ENCODE data around the gene PRR5L.

The PRR5L gene

GRCh38 chr11:36374726-36375125 lies 78.6 kb downstream of the PRR5L start:
- no peaks in the 10 kb centered on the region for H3K9me3 ChIP-seq (ENCODE audit: control insufficient read depth in 1 of 2, low read length in 2 of 2)
- H3K4me3 ChIP-seq (ENCODE audit: low read depth in 1 of 2, low read length in 2 of 2): no peak overlapping the region
- peaks cover 0 to 6% of the 10 kb centered on the region in 2 donors for H3K27me3 ChIP-seq (ENCODE audit: control insufficient read depth in 1 of 2, insufficient read depth in 2 of 2, low read length in 2 of 2)
- no peak overlapping the region for H3K27ac ChIP-seq (ENCODE audit: low read depth, low read length)
- H3K36me3 ChIP-seq (ENCODE audit: control insufficient read depth in 1 of 2, insufficient read depth in 2 of 2, low read length in 2 of 2): no peaks in the 10 kb centered on the region
- H3K4me1 ChIP-seq (ENCODE audit: control insufficient read depth in 1 of 2, insufficient read depth in 2 of 2, low read length in 2 of 2): peaks cover 27 to 38% of the 10 kb centered on the region in 2 donors
- H3K9ac ChIP-seq (ENCODE audit: low read depth in 1 of 2, low read length in 2 of 2): no peak overlapping the region

DNA sequence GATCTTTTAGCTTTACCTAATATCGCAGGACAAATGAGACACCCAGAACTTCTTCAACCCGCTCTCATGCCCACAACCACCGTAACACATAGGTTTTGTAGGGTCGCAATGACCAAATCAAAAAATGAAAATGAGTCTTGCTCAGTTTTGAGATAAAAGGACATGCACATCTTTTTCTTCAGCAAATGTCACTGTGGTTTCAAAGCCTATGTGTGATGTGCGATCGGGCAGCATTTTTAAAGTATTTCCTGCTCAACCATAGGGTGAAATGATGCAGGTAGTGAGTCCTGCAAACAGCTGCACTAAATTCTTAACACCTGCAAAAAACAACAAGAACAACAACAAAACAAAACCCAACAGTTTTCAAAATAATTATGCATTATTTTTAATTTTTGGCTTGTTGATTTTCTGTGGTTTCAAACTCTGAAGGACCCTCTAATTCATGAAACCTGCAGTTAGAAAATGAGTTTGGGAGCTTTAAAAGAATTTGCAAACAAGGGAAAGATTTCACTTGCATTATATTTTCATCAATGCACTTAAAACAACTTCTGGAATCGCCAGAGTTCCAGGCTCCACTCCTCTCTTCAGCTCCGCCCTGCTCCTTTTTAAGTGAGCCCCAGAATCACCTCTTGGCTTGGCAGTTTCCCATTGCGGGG lies 79.4 kb downstream of the PRR5L start:
- H3K9me3 ChIP-seq (ENCODE audit: control insufficient read depth in 1 of 2, low read length in 2 of 2): no peaks in the 10 kb centered on the region
- no peak overlapping the region for H3K27ac ChIP-seq (ENCODE audit: low read depth, low read length)
- peaks cover 27 to 43% of the 10 kb centered on the region in 2 donors for H3K4me1 ChIP-seq (ENCODE audit: control insufficient read depth in 1 of 2, insufficient read depth in 2 of 2, low read length in 2 of 2)
- peaks cover 0 to 6% of the 10 kb centered on the region in 2 donors for H3K27me3 ChIP-seq (ENCODE audit: control insufficient read depth in 1 of 2, insufficient read depth in 2 of 2, low read length in 2 of 2)
- H3K36me3 ChIP-seq (ENCODE audit: control insufficient read depth in 1 of 2, insufficient read depth in 2 of 2, low read length in 2 of 2): no peaks in the 10 kb centered on the region
- H3K9ac ChIP-seq (ENCODE audit: low read depth in 1 of 2, low read length in 2 of 2): no peak overlapping the region
- H3K4me3 ChIP-seq (ENCODE audit: low read depth in 1 of 2, low read length in 2 of 2): peak overlapping the region; percentile 84 to 92

GRCh38 chr11:36376009-36376887 lies 80.2 kb downstream of the PRR5L start:
- H3K27me3 ChIP-seq (ENCODE audit: control insufficient read depth in 1 of 2, insufficient read depth in 2 of 2, low read length in 2 of 2): peaks cover 0 to 6% of the 10 kb centered on the region in 2 donors
- H3K36me3 ChIP-seq (ENCODE audit: control insufficient read depth in 1 of 2, insufficient read depth in 2 of 2, low read length in 2 of 2): no peaks in the 10 kb centered on the region
- H3K4me1 ChIP-seq (ENCODE audit: control insufficient read depth in 1 of 2, insufficient read depth in 2 of 2, low read length in 2 of 2): peaks cover 26 to 41% of the 10 kb centered on the region in 2 donors
- no peaks in the 10 kb centered on the region for H3K9me3 ChIP-seq (ENCODE audit: control insufficient read depth in 1 of 2, low read length in 2 of 2)
- peak overlapping the region; percentile 67 to 73 for H3K9ac ChIP-seq (ENCODE audit: low read depth in 1 of 2, low read length in 2 of 2)
- peak overlapping the region; percentile 84 to 92 for H3K4me3 ChIP-seq (ENCODE audit: low read depth in 1 of 2, low read length in 2 of 2)
- H3K27ac ChIP-seq (ENCODE audit: low read depth, low read length): no peak overlapping the region

DNA sequence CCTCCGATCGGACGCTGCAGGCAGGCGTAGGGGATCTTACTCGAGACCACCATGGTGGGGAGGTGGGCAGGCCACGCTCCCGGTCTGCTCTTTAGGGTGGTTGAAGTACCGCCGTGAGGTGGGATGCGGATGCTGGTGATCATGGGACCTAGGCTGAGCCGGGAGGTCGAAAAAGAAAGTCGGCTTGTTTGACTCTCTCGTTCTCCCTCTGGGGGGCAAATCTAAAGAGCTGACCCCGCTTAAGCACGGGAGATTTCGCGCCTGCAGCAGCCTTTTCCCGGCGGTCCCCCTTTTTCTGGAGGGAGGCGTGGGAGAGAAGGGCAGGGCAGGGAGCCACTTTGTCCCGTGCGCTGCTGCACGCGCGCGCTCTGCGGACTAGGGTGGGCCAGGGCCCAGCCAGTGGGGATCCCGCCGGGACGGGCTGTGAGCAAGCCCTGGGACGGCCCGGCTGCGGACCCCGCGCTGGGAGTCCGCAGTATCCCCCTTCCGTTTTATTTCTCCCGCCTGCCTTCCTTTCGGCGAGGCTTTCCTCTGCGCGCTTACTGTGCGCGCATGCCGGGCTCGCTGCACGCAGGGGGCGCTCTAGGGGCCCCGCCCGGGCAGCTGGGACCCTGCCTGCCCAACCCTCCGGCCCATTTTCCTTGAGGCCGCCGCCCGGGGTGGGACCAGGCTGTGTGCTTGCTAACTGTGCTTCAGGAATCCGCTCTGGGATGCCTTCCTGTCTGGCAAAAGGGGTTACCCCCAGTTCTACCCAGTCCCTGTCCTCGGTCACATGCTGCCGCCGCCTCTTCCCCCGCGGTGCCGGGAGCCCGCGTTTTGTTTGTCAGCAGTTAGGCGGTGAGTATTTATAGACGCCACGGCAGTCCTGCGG lies 81.0 kb downstream of the PRR5L start:
- H3K9ac ChIP-seq (ENCODE audit: low read depth in 1 of 2, low read length in 2 of 2): peak overlapping the region; percentile 67 to 73
- H3K27me3 ChIP-seq (ENCODE audit: control insufficient read depth in 1 of 2, insufficient read depth in 2 of 2, low read length in 2 of 2): peaks cover 0 to 6% of the 10 kb centered on the region in 2 donors
- peaks cover 18 to 36% of the 10 kb centered on the region in 2 donors for H3K4me1 ChIP-seq (ENCODE audit: control insufficient read depth in 1 of 2, insufficient read depth in 2 of 2, low read length in 2 of 2)
- peak overlapping the region; percentile 84 to 92 for H3K4me3 ChIP-seq (ENCODE audit: low read depth in 1 of 2, low read length in 2 of 2)
- H3K27ac ChIP-seq (ENCODE audit: low read depth, low read length): no peak overlapping the region
- no peaks in the 10 kb centered on the region for H3K9me3 ChIP-seq (ENCODE audit: control insufficient read depth in 1 of 2, low read length in 2 of 2)
- H3K36me3 ChIP-seq (ENCODE audit: control insufficient read depth in 1 of 2, insufficient read depth in 2 of 2, low read length in 2 of 2): peaks cover 0 to 1% of the 10 kb centered on the region in 2 donors

DNA sequence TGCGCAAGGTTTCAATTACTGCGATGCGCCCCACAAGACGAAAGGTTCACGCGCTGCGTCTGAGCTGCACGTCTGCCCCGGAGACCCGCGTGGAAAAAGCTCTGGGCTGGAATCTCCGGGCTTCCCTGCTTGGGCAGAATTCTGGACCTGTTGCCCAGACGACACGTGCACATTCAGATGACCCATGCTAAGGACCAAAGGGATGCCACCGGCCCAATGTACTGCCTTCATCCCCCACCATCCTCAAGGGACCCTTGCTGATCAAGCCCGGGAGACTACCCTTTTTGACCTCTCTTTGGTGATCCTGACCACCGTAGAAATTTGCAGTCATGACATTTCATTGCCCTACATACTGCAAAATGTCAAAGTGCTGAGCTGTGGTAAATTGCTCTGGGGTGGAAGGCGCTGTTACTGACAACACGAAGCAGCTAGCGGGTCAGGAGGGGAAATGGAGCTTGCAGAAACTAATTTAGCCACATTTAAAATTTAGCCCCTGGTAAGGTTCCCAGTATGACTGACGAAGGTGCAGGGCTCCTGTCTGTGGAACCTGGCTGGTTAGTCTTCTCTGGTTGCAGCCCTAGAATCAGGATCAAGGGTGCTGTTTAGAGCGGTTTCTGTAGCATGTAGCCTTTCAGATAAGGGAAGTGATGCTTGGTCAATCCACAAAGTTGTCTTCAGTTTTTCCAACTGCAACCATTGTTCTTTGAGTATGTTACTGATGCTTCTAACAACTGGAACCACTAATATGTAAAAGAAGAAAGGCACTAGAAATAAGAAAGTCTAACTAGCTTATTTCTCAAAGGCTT lies 81.9 kb downstream of the PRR5L start:
- Histone ChIP-seq H3K27ac (ENCODE audit: low read depth, low read length) (no peak overlapping the region), H3K27me3 (ENCODE audit: control insufficient read depth in 1 of 2, insufficient read depth in 2 of 2, low read length in 2 of 2) (peaks cover 0 to 6% of the 10 kb centered on the region in 2 donors), H3K4me3 (ENCODE audit: low read depth in 1 of 2, low read length in 2 of 2) (peak overlapping the region; percentile 84 to 92), H3K9me3 (ENCODE audit: control insufficient read depth in 1 of 2, low read length in 2 of 2) (no peaks in the 10 kb centered on the region), H3K9ac (ENCODE audit: low read depth in 1 of 2, low read length in 2 of 2) (peak overlapping the region; percentile 67 to 73), H3K4me1 (ENCODE audit: control insufficient read depth in 1 of 2, insufficient read depth in 2 of 2, low read length in 2 of 2) (peaks cover 10 to 27% of the 10 kb centered on the region in 2 donors), H3K36me3 (ENCODE audit: control insufficient read depth in 1 of 2, insufficient read depth in 2 of 2, low read length in 2 of 2) (peaks cover 0 to 5% of the 10 kb centered on the region in 2 donors)

GRCh38 chr11:36379653-36380052 lies 83.6 kb downstream of the PRR5L start:
- Histone ChIP-seq H3K4me3 (ENCODE audit: low read depth in 1 of 2, low read length in 2 of 2) (no peak overlapping the region), H3K36me3 (ENCODE audit: control insufficient read depth in 1 of 2, insufficient read depth in 2 of 2, low read length in 2 of 2) (peaks cover 0 to 5% of the 10 kb centered on the region in 2 donors), H3K9ac (ENCODE audit: low read depth in 1 of 2, low read length in 2 of 2) (no peak overlapping the region), H3K9me3 (ENCODE audit: control insufficient read depth in 1 of 2, low read length in 2 of 2) (no peaks in the 10 kb centered on the region), H3K4me1 (ENCODE audit: control insufficient read depth in 1 of 2, insufficient read depth in 2 of 2, low read length in 2 of 2) (peaks cover 10 to 20% of the 10 kb centered on the region in 2 donors), H3K27me3 (ENCODE audit: control insufficient read depth in 1 of 2, insufficient read depth in 2 of 2, low read length in 2 of 2) (peaks cover 0 to 6% of the 10 kb centered on the region in 2 donors), H3K27ac (ENCODE audit: low read depth, low read length) (no peak overlapping the region)

DNA sequence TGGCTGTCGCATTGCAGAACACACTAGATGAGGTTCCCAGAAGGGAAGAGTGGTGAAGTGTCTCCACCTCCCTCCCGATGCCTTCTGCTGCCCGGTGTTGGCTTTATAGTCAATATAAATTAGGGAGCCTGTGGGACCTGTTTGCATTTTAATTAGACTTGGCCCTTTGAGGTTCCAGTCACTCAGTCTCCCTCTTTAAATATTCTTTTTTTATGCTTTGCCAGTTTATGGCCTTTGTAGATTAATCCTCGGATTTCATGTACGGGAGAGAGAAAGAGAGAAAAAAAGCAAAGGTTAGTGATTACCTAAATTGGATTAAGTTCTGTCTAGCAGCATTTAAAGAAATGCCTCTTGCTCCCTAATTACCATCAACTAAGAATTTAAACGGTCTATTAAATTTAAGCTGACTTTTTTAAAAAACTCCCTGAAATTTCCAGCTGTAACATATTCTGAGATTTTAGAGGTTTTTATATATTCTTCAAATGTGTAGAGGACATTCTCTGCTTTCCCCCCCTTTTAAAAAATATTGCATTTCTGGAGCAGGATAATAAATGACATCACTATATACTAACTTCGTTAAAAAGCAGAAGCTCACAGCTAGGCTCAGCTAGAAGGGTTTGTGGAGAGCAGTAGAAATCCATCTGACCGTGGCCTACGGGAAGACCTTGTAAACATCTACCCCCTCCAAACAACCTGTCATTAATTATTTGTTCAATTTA lies 84.4 kb downstream of the PRR5L start:
- Histone ChIP-seq H3K4me3 (ENCODE audit: low read depth in 1 of 2, low read length in 2 of 2) (no peak overlapping the region), H3K4me1 (ENCODE audit: control insufficient read depth in 1 of 2, insufficient read depth in 2 of 2, low read length in 2 of 2) (peaks cover 14 to 26% of the 10 kb centered on the region in 2 donors), H3K27ac (ENCODE audit: low read depth, low read length) (no peak overlapping the region), H3K27me3 (ENCODE audit: control insufficient read depth in 1 of 2, insufficient read depth in 2 of 2, low read length in 2 of 2) (peaks cover 0 to 6% of the 10 kb centered on the region in 2 donors), H3K36me3 (ENCODE audit: control insufficient read depth in 1 of 2, insufficient read depth in 2 of 2, low read length in 2 of 2) (peaks cover 0 to 5% of the 10 kb centered on the region in 2 donors), H3K9ac (ENCODE audit: low read depth in 1 of 2, low read length in 2 of 2) (no peak overlapping the region), H3K9me3 (ENCODE audit: control insufficient read depth in 1 of 2, low read length in 2 of 2) (no peaks in the 10 kb centered on the region)

DNA sequence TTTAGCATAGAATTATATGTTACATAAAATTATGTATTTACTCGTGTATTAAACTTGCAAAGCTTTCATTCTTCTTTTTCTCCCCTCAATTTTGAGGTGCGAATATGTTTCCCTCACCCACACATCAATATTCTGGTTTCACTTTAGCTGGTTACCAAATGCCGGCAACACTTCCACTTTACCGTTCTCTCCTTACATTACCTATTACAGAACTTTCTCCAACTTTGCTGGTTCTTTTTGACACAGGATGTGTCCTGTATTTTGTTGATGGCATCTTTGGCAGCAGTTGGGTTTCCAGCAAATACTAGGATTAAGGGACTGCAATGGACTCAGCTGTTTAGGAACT lies 84.9 kb downstream of the PRR5L start:
- Histone ChIP-seq H3K27ac (ENCODE audit: low read depth, low read length) (no peak overlapping the region), H3K9me3 (ENCODE audit: control insufficient read depth in 1 of 2, low read length in 2 of 2) (no peaks in the 10 kb centered on the region), H3K4me1 (ENCODE audit: control insufficient read depth in 1 of 2, insufficient read depth in 2 of 2, low read length in 2 of 2) (peaks cover 14 to 25% of the 10 kb centered on the region in 2 donors), H3K27me3 (ENCODE audit: control insufficient read depth in 1 of 2, insufficient read depth in 2 of 2, low read length in 2 of 2) (peaks cover 0 to 6% of the 10 kb centered on the region in 2 donors), H3K9ac (ENCODE audit: low read depth in 1 of 2, low read length in 2 of 2) (no peak overlapping the region), H3K36me3 (ENCODE audit: control insufficient read depth in 1 of 2, insufficient read depth in 2 of 2, low read length in 2 of 2) (peaks cover 0 to 5% of the 10 kb centered on the region in 2 donors), H3K4me3 (ENCODE audit: low read depth in 1 of 2, low read length in 2 of 2) (no peak overlapping the region)

DNA sequence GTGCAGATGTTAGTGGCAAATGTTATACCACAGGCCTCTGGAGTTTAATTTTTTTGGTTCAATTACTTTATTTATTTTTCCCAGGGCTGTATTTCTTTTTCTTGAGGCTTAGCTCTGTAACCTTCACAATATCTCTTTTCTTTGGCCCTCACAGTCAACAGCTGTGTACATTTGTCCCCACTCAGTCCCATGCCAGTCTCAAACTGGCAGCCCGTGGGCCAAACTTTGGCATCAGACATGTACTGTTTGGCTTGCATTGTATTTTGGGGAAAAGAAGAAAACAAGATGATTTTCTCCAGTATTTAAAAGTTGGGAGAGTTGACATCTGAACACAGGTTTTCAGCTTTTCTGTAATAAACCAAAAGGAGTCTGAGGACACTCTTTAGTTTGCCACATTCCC lies 87.1 kb downstream of the PRR5L start:
- H3K9me3 ChIP-seq (ENCODE audit: control insufficient read depth in 1 of 2, low read length in 2 of 2): no peaks in the 10 kb centered on the region
- no peak overlapping the region for H3K9ac ChIP-seq (ENCODE audit: low read depth in 1 of 2, low read length in 2 of 2)
- H3K27me3 ChIP-seq (ENCODE audit: control insufficient read depth in 1 of 2, insufficient read depth in 2 of 2, low read length in 2 of 2): no peaks in the 10 kb centered on the region
- H3K4me1 ChIP-seq (ENCODE audit: control insufficient read depth in 1 of 2, insufficient read depth in 2 of 2, low read length in 2 of 2): peaks cover 7 to 18% of the 10 kb centered on the region in 2 donors
- H3K27ac ChIP-seq (ENCODE audit: low read depth, low read length): no peak overlapping the region
- no peak overlapping the region for H3K4me3 ChIP-seq (ENCODE audit: low read depth in 1 of 2, low read length in 2 of 2)
- H3K36me3 ChIP-seq (ENCODE audit: control insufficient read depth in 1 of 2, insufficient read depth in 2 of 2, low read length in 2 of 2): peaks cover 0 to 5% of the 10 kb centered on the region in 2 donors
